Measurements from ENCODE around the gene SLCO2B1. TPM values are rescaled to one million over a fixed set of nuclear protein-coding genes. Genes with fewer than 3 reads are reported as not detected.
A peak's percentile ranks its signal among the peaks of the same experiment; 100 is the strongest.

SLCO2B1 gene
- total RNA-seq, 1 experiment from 2014 or later = not detected

DNA sequence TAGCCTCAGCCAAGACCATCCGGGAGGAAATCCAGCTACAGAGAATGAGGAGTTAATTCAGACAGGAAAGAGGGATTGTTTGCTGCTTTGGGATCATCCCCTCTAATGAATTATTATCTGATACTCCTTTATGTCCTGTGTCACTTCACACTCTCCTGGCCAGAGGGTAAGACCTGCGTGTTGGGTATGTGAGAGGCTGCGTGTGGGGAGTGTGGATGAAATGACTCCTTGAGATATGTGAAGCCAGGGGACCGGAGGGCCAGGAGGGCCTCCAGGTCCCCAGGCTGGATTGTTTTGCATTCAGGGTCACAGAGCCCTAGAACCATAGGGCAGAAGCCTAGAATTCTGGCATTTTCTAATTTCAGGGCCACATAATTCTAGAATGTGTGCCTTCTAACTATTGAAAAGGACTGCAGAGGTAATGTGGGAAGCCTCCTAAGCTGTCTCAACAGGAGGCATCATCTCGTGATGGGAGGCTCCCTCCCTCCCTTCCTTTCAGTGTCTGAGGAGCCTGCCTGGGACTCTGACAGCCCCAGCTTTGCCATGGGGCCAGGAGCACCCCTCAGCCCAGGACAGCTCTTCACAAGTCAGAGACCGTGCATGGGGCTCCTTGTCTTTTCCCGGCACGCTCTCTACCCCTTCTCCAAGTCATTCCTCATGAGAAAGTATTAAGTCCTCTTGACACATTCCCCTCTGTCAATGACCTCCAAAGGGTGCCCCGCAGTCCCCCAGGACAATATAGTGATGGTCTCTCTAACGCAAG is 93.3 kb downstream of the SLCO2B1 start:
- no peak overlapping the region for H2BK5ac ChIP-seq (ENCODE audit: insufficient read length, low read length)
- no peak overlapping the region for H3K4ac ChIP-seq (ENCODE audit: low read depth, low read length)
- H3T11ph ChIP-seq (ENCODE audit: low read length) = no peak overlapping the region
- no peaks in the 10 kb centered on the region for H4K20me1 ChIP-seq (ENCODE audit: control insufficient read depth, insufficient read depth, insufficient read length)
- Mint-ChIP-seq H3K27ac (no peak overlapping the region), H3K4me3 (no peak overlapping the region), H3K36me3 (ENCODE audit: insufficient read depth in 1 of 3, low read depth in 3 of 3) (no peaks in the 10 kb centered on the region; a peak in 1 of 7 replicates), H3K9me3 (no peaks in the 10 kb centered on the region), H3K4me1 (peaks cover 14 to 22% of the 10 kb centered on the region in 2 experiments), H3K27me3 (ENCODE audit: low read depth) (peaks cover 55% of the 10 kb centered on the region)
- no peak overlapping the region for H4K5ac ChIP-seq (ENCODE audit: insufficient read length, low read depth, low read length)
- H3K23me2 ChIP-seq (ENCODE audit: insufficient read length, low read depth, low read length, poor library complexity, severe bottlenecking) = peaks cover 10% of the 10 kb centered on the region
- H3K18ac ChIP-seq (ENCODE audit: insufficient read length, low read depth, low read length) = no peak overlapping the region
- H2BK12ac ChIP-seq (ENCODE audit: insufficient read length, low read depth, low read length) = no peak overlapping the region
- TF ChIP-seq, protein P1, sequence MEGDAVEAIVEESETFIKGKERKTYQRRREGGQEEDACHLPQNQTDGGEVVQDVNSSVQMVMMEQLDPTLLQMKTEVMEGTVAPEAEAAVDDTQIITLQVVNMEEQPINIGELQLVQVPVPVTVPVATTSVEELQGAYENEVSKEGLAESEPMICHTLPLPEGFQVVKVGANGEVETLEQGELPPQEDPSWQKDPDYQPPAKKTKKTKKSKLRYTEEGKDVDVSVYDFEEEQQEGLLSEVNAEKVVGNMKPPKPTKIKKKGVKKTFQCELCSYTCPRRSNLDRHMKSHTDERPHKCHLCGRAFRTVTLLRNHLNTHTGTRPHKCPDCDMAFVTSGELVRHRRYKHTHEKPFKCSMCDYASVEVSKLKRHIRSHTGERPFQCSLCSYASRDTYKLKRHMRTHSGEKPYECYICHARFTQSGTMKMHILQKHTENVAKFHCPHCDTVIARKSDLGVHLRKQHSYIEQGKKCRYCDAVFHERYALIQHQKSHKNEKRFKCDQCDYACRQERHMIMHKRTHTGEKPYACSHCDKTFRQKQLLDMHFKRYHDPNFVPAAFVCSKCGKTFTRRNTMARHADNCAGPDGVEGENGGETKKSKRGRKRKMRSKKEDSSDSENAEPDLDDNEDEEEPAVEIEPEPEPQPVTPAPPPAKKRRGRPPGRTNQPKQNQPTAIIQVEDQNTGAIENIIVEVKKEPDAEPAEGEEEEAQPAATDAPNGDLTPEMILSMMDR (conservative IDR thresholded peaks at IDR 0.05) = no peak
- H3K4me2 ChIP-seq (ENCODE audit: insufficient read depth, insufficient read length, low read length) = no peak overlapping the region
- no peak overlapping the region for H3K56ac ChIP-seq (ENCODE audit: insufficient read length, low read depth, low read length)
- no peak overlapping the region for H3K14ac ChIP-seq (ENCODE audit: insufficient read depth, low read length)
- no peak overlapping the region for H3K27ac ChIP-seq (ENCODE audit: insufficient read length, low read depth, low read length)
- H3K79me2 ChIP-seq (ENCODE audit: insufficient read depth, low read length) = no peaks in the 10 kb centered on the region
- no peak overlapping the region for H4K91ac ChIP-seq (ENCODE audit: insufficient read length, low read depth, low read length)
- no peak overlapping the region for H2AK5ac ChIP-seq (ENCODE audit: insufficient read length, low read length)
- no peak overlapping the region for H4K8ac ChIP-seq (replicated peaks; ENCODE audit: insufficient read length, low read depth, low read length)
- peaks cover 3% of the 10 kb centered on the region for H3K4me1 ChIP-seq (ENCODE audit: insufficient read depth, low read length)
- H3K23ac ChIP-seq (ENCODE audit: insufficient read length, low read depth, low read length) = no peak overlapping the region
- DNase-seq = peak; percentile 8
- no peak overlapping the region for H3K9ac ChIP-seq (ENCODE audit: extremely low read depth, insufficient read length, low read length)
- H2BK20ac ChIP-seq (ENCODE audit: low read depth, low read length, poor library complexity, severe bottlenecking) = no peak overlapping the region
- no peak overlapping the region for H2BK15ac ChIP-seq (ENCODE audit: low read depth, low read length)
- H2BK120ac ChIP-seq (ENCODE audit: low read depth, low read length, poor library complexity, severe bottlenecking) = no peak overlapping the region
- H3K9me3 ChIP-seq (ENCODE audit: control insufficient read depth, low read depth, low read length) = no peaks in the 10 kb centered on the region
- no peak overlapping the region for H2AFZ ChIP-seq (ENCODE audit: low read length)
- peaks cover 20% of the 10 kb centered on the region; the same call in 1 of the 2 replicates for H3K27me3 ChIP-seq (ENCODE audit: insufficient read depth, low read length)
- no CpG with 5 or more reads among the region's 10 CpGs for WGBS (ENCODE audit: extremely low coverage, insufficient read length, low lambda C conversion rate)
- H3K79me1 ChIP-seq (ENCODE audit: insufficient read depth, low read depth, low read length, poor library complexity, severe bottlenecking) = no peaks in the 10 kb centered on the region

All from H9 (cell line).